ENCODE measurements around the gene NEK6. TPM values are rescaled to one million over a fixed set of nuclear protein-coding genes. Genes with fewer than 3 reads are reported as not detected.

NEK6 gene
- total RNA-seq, 4 donors from 2014 or later: 2.0 to 15.3 (median 7.3) TPM

DNA sequence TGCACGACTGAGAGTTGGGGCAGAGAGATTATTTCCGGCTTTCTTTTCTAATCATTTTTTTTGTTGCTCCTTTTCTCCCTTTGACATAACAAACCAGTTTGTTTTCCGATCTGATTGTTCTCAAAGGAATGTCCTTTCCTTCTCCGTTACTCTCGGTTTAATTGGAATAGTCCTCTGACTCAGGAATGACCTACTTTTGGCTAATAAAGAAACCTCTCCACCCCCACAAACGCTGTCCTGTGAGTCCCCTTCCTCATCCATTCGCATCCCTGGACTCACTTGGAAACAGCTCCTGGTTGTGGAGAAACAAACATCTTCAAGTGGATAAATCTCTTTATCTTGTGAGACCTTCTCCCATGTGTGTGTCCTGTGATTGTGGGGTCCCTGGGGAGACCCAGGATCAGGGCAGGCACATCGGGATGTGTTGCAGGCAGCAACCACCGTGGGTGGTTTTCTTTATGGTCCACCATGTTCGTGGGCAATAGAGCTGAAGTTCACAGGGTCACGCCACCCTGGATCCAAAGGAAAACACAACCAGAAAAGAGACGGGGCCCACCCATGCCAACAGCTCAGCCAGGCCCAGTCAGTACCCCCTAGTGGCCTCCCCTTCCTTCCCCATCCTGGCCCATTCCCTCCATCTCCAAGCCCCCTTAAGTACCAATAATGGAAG lies 45.2 kb upstream of the NEK6 start:
- Histone ChIP-seq H3K4me3 (no peak overlapping the region), H3K36me3 (no peaks in the 10 kb centered on the region), H3K9me3 (no peaks in the 10 kb centered on the region), H3K4me1 (peaks cover 0 to 30% (median 16%) of the 10 kb centered on the region in 3 donors), H3K27me3 (no peaks in the 10 kb centered on the region), H3K27ac (no peak overlapping the region)
- 55 to 70% methylated on average over 7 to 10 of the region's 12 CpGs for WGBS, 2 donors
- DNase-seq: no peak
- intact Hi-C loops (cut with DNase I): no loop called here
- TF ChIP-seq CTCF (IDR thresholded peaks at IDR 0.05): no peak
- no peak for TF ChIP-seq POLR2A (IDR thresholded peaks at IDR 0.05)

GRCh38 chr9:124213396-124213795 lies 44.4 kb upstream of the NEK6 start:
- WGBS, 2 donors: 65% methylated on average over 12 of the region's 12 CpGs
- no peak for DNase-seq
- TF ChIP-seq CTCF (IDR thresholded peaks at IDR 0.05): no peak
- Histone ChIP-seq H3K4me1 (peaks cover 0 to 39% (median 25%) of the 10 kb centered on the region in 3 donors), H3K27me3 (no peaks in the 10 kb centered on the region), H3K36me3 (no peaks in the 10 kb centered on the region), H3K27ac (no peak overlapping the region), H3K4me3 (no peak overlapping the region), H3K9me3 (no peaks in the 10 kb centered on the region)
- intact Hi-C loops (cut with DNase I): no loop called here

DNA sequence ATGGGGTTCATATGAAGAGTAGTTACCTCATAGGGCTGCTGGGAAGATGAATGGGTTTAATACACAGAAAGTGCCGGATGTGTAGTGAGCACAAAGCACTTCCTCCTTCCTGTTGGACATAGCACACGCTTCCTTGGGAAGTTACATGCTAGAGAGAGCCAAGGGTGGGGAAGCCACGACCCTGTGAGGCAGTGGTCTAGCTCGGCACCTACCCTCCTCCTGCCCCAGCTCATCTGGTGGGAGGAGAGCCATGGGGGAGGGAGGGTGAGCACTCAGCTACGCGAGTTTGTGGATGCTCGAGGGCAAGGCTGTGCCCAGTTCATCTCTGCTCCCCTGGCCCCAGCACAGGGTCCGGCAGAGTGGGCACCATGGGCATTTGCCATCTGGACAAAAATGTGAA lies 43.6 kb upstream of the NEK6 start:
- intact Hi-C loops (cut with DNase I): no loop called here
- Histone ChIP-seq H3K4me1 (peaks cover 0 to 46% (median 28%) of the 10 kb centered on the region in 3 donors), H3K9me3 (no peaks in the 10 kb centered on the region), H3K27ac (no peak overlapping the region), H3K4me3 (no peak overlapping the region), H3K36me3 (no peaks in the 10 kb centered on the region), H3K27me3 (no peaks in the 10 kb centered on the region)
- 43 to 53% methylated on average over 6 to 8 of the region's 8 CpGs for WGBS, 2 donors
- no peak for DNase-seq
- TF ChIP-seq POLR2A (IDR thresholded peaks at IDR 0.05): no peak
- no peak for TF ChIP-seq CTCF (IDR thresholded peaks at IDR 0.05)

DNA sequence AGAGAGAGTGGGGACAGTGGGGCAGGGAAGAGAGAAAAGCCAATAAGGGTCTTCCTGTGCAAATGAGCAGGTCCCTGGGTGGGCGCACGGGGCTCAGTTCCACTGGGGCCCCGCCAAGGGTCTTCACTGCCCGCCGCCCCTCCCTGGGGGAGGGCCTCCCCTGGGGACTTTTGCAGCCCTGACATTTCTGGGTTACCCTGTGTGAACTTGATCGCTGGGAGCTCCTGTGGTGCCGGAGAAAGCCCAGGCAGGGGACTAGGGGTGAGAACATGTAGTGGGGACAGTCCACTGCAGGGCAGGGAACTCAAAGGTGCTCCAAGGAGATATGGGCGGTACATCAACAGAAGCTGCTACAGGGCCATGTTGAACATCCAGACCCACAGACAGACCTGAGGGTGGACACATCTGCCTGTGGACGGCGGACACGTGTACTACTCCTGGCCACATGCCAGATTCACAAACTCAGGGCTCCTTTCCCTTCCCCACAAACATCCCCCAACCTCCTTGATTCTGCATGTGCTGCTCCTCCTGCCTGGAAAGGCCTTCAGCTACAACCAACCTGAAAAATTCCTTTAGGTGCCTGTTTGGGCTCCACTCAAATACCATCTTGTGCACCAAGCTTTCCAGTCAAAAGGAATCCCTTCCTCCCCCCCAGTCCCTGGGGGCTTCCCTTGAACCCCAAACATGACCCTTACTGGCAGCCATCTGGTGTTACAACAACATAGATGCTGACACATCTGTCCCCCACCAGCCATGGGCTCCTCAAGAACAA lies 43.0 kb upstream of the NEK6 start:
- intact Hi-C loops (cut with DNase I): no loop called here
- no peak for TF ChIP-seq POLR2A (IDR thresholded peaks at IDR 0.05)
- TF ChIP-seq CTCF (IDR thresholded peaks at IDR 0.05): no peak
- WGBS, 2 donors: 67 to 75% methylated on average over 7 to 11 of the region's 11 CpGs
- peaks cover 0 to 47% (median 28%) of the 10 kb centered on the region in 3 donors for H3K4me1 ChIP-seq
- H3K4me3 ChIP-seq: no peak overlapping the region
- no peaks in the 10 kb centered on the region for H3K27me3 ChIP-seq
- no peak for DNase-seq
- H3K36me3 ChIP-seq: no peaks in the 10 kb centered on the region
- no peak overlapping the region for H3K27ac ChIP-seq
- H3K9me3 ChIP-seq: no peaks in the 10 kb centered on the region

DNA sequence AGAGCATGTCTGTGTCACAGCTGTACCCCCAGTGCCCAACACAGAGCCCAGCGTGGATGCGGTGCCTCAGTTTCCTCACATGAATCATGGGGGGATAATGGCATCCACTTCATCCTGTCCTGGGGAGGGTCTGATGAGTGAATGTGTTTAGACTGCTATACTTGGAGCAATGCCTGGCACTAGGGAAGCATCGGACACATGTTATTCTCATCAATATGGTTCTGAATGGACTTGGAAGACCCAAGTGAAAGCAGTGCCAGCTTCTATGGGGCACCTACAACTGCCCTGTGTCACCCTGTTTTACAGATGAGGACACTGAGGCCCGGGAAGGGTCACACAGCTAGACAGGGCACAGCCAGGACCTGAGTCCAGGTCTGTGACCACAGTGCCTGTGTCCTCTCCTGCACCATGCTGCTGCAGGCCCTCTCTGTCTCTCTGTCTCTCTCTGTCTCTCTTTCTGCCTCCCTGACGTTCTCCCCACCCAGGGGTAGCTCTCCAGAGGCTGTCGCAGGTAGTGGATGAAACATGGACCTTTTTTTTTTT lies 42.3 kb upstream of the NEK6 start:
- no peak overlapping the region for H3K4me3 ChIP-seq

More for the DNA sequence above, 42.3 kb upstream of the NEK6 start:
- WGBS, 2 donors: 58 to 72% methylated on average over 3 to 5 of the region's 6 CpGs
- Histone ChIP-seq H3K4me1 (peaks cover 0 to 53% (median 28%) of the 10 kb centered on the region in 3 donors), H3K36me3 (no peaks in the 10 kb centered on the region), H3K27ac (no peak overlapping the region), H3K27me3 (no peaks in the 10 kb centered on the region), H3K9me3 (no peaks in the 10 kb centered on the region)
- intact Hi-C loops (cut with DNase I): no loop called here
- no peak for DNase-seq
- no peak for TF ChIP-seq CTCF (IDR thresholded peaks at IDR 0.05)
- TF ChIP-seq POLR2A (IDR thresholded peaks at IDR 0.05): no peak

Data from esophagus squamous epithelium (tissue), 5 donors.